Neuron (in vitro differentiated cells): ENCODE data around the gene ZSCAN5A.

ENCODE experiments used
- H2AFZ ChIP-seq: one replicate; pipeline ENCODE4 v1.6.1; 2013; ENCODE audit warnings: low read depth, mild to moderate bottlenecking, inconsistent platforms, low read length, moderate library complexity
- H3K27me3 ChIP-seq: one replicate; pipeline ENCODE4 v1.6.1; 2013; ENCODE audit warnings: low read length; ENCODE audit not compliant: insufficient read depth
- H3K36me3 ChIP-seq: one replicate; pipeline ENCODE4 v1.6.1; 2013; ENCODE audit warnings: low read length; ENCODE audit not compliant: insufficient read depth
- H3K4me1 ChIP-seq: one replicate; pipeline ENCODE4 v1.6.1; 2013; ENCODE audit warnings: low read length; ENCODE audit not compliant: insufficient read depth
- H3K4me3 ChIP-seq: 2 replicates; pipeline ENCODE4 v1.5.1; 2013; ENCODE audit warnings: mild to moderate bottlenecking, low read length, moderate library complexity
- H3K9me3 ChIP-seq: one replicate; pipeline ENCODE4 v1.6.1; 2013; ENCODE audit warnings: low read length

Gene ZSCAN5A

DNA sequence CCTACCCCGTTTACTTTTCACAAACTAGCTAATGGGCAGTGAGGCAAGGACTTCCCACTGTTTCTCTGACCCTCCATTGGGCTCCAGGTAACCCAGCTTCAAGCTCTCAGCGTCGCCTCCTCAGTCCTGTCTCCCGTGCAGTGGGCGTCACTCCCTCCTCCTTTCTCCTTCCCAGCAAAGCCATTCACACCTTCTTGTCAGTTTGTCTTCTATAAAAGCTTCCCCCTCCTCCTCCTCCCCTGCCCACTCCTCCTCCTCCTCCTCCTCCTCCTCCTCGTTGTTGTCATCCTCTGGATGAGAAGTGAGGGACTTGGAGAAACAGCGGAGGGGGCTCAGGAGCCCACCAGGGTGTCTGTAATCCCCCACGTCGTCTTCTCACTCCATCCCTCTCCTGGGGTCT is 140.6 kb downstream of the ZSCAN5A start:
- H3K9me3 ChIP-seq: no peaks in the 10 kb centered on the region
- no peak overlapping the region for H3K4me3 ChIP-seq
- no peaks in the 10 kb centered on the region for H3K27me3 ChIP-seq
- H3K36me3 ChIP-seq: no peaks in the 10 kb centered on the region
- no peak overlapping the region for H2AFZ ChIP-seq
- peaks cover 8% of the 10 kb centered on the region for H3K4me1 ChIP-seq
